GM12891 (cell line): ENCODE data around the gene PPP4R2.

ENCODE experiments used
- POLR2A ChIP-seq: IDR thresholded peaks from 2 replicates; pipeline ENCODE4 v1.6.1; 2011; ENCODE audit warnings: low read depth, low read length, control low read depth
- POLR2AphosphoS5 ChIP-seq: IDR thresholded peaks from 2 replicates; pipeline ENCODE4 v1.6.1; 2011; ENCODE audit warnings: low read depth, low read length, control low read depth
- SPI1 ChIP-seq: IDR thresholded peaks from 2 replicates; pipeline ENCODE4 v1.6.1; 2011; ENCODE audit warnings: low read depth, low read length, control low read depth
- TAF1 ChIP-seq: IDR thresholded peaks from 2 replicates; pipeline ENCODE4 v1.6.1; 2011; ENCODE audit warnings: low read depth, low read length, control low read depth

- TF ChIP-seq POLR2A = no peak
- TF ChIP-seq TAF1 = no peak
- TF ChIP-seq SPI1 = no peak
- no peak for TF ChIP-seq POLR2AphosphoS5
These were observed 110.6 kb downstream of the PPP4R2 start for GRCh38 chr3:73107215-73107614.
